ENCODE data around the gene TSC2. TPM values are rescaled to one million over a fixed set of nuclear protein-coding genes. Genes with fewer than 3 reads are reported as not detected.

Gene TSC2
- total RNA-seq, 2 donors from 2014 or later: 75.3 to 143 TPM

GRCh38 chr16:2034696-2035430 lies 12.9 kb upstream of the TSC2 start:
- intact Hi-C loops (cut with DNase I): no loop called here
- Histone ChIP-seq H3K9ac (ENCODE audit: low read depth in 2 of 2, low read length in 2 of 2) (peak overlapping the region; percentile 26 to 40), H3K36me3 (no peaks in the 10 kb centered on the region), H3K4me3 (peak overlapping the region; percentile 1), H3K4me1 (peaks cover 22% of the 10 kb centered on the region), H3K27ac (peak overlapping the region; percentile 73), H3K27me3 (no peaks in the 10 kb centered on the region), H3K9me3 (no peaks in the 10 kb centered on the region)
- TF ChIP-seq CTCF (IDR thresholded peaks at IDR 0.05): no peak
- DNase-seq: no peak

GRCh38 chr16:2035431-2036199 lies 12.2 kb upstream of the TSC2 start:
- Histone ChIP-seq H3K27me3 (no peaks in the 10 kb centered on the region), H3K9ac (ENCODE audit: low read depth in 2 of 2, low read length in 2 of 2) (peak overlapping the region; percentile 26 to 40), H3K9me3 (no peaks in the 10 kb centered on the region), H3K36me3 (no peaks in the 10 kb centered on the region), H3K4me3 (peak overlapping the region; percentile 1), H3K4me1 (peaks cover 28% of the 10 kb centered on the region), H3K27ac (peak overlapping the region; percentile 73)
- no peak for TF ChIP-seq CTCF (IDR thresholded peaks at IDR 0.05)
- peak; percentile 48 for DNase-seq
- intact Hi-C loops (cut with DNase I): no loop called here

- intact Hi-C loops (cut with DNase I): no loop called here
Observed at GRCh38 chr16:2036200-2036966, 11.4 kb upstream of the TSC2 start.

GRCh38 chr16:2037115-2037514 lies 10.7 kb upstream of the TSC2 start:
- H3K36me3 ChIP-seq: no peaks in the 10 kb centered on the region
- H3K9me3 ChIP-seq: no peaks in the 10 kb centered on the region
- H3K4me3 ChIP-seq: no peak overlapping the region
- TF ChIP-seq CTCF (IDR thresholded peaks at IDR 0.05): no peak
- no peaks in the 10 kb centered on the region for H3K27me3 ChIP-seq
- H3K4me1 ChIP-seq: peaks cover 42% of the 10 kb centered on the region
- intact Hi-C loops (cut with DNase I): no loop called here
- peak overlapping the region; percentile 26 for H3K9ac ChIP-seq (ENCODE audit: low read depth in 2 of 2, low read length in 2 of 2)
- H3K27ac ChIP-seq: no peak overlapping the region
- no peak for DNase-seq

More at GRCh38 chr16:2036200-2036966, 11.4 kb upstream of the TSC2 start:
- Histone ChIP-seq H3K9ac (ENCODE audit: low read depth in 2 of 2, low read length in 2 of 2) (peak overlapping the region; percentile 26 to 40), H3K27ac (peak overlapping the region; percentile 73), H3K4me1 (peaks cover 36% of the 10 kb centered on the region), H3K4me3 (no peak overlapping the region), H3K27me3 (no peaks in the 10 kb centered on the region), H3K36me3 (no peaks in the 10 kb centered on the region), H3K9me3 (no peaks in the 10 kb centered on the region)
- TF ChIP-seq CTCF (IDR thresholded peaks at IDR 0.05): no peak
- DNase-seq: no peak

- peaks cover 46% of the 10 kb centered on the region for H3K4me1 ChIP-seq
- no peak for DNase-seq
Observed at GRCh38 chr16:2037647-2038381, 10.0 kb upstream of the TSC2 start.

More at GRCh38 chr16:2037647-2038381, 10.0 kb upstream of the TSC2 start:
- no peaks in the 10 kb centered on the region for H3K36me3 ChIP-seq
- intact Hi-C loops (cut with DNase I): no loop called here
- peak overlapping the region; percentile 44 to 55 for H3K9ac ChIP-seq (ENCODE audit: low read depth in 2 of 2, low read length in 2 of 2)
- no peak overlapping the region for H3K4me3 ChIP-seq
- TF ChIP-seq CTCF (IDR thresholded peaks at IDR 0.05): no peak
- H3K27ac ChIP-seq: peak overlapping the region; percentile 85
- H3K9me3 ChIP-seq: no peaks in the 10 kb centered on the region
- no peaks in the 10 kb centered on the region for H3K27me3 ChIP-seq

All from colonic mucosa (tissue), 4 donors.